Hepatocyte (in vitro differentiated cells): Measurements from ENCODE around the gene ALPG. TPM values are rescaled to one million over a fixed set of nuclear protein-coding genes. Genes with fewer than 3 reads are reported as not detected.

Experiments
- DNase-seq: peaks from one replicate; pipeline ENCODE4 v3.0.0-alpha.2; 2016; ENCODE audit warnings: low spot score
- H2AFZ ChIP-seq: fragments of 200-600 bp; sonication (generic); 2 replicates; pipeline ENCODE4 v1.6.0; 2016; ENCODE audit warnings: antibody characterized with exemption, mild to moderate bottlenecking
- H3K27ac ChIP-seq: fragments of 200-600 bp; sonication (generic); 2 replicates; pipeline ENCODE4 v1.5.1; 2016; ENCODE audit warnings: mild to moderate bottlenecking
- H3K27me3 ChIP-seq: fragments of 200-600 bp; sonication (generic); 2 replicates; pipeline ENCODE4 v1.6.1; 2016
- H3K36me3 ChIP-seq: fragments of 200-600 bp; sonication (generic); replicated peaks from 2 replicates; pipeline ENCODE4 v1.5.1; 2016; ENCODE audit warnings: low read depth; ENCODE audit not compliant: insufficient read depth
- H3K4me1 ChIP-seq: fragments of 200-600 bp; sonication (generic); 2 replicates; pipeline ENCODE4 v1.5.1; 2016; ENCODE audit warnings: mild to moderate bottlenecking, moderate library complexity; ENCODE audit not compliant: insufficient read depth
- H3K4me2 ChIP-seq: fragments of 200-600 bp; sonication (generic); 2 replicates; pipeline ENCODE4 v1.6.0; 2016
- H3K4me3 ChIP-seq: fragments of 200-600 bp; sonication (generic); 2 replicates; pipeline ENCODE4 v1.5.1; 2016; ENCODE audit warnings: mild to moderate bottlenecking
- H3K79me2 ChIP-seq: fragments of 200-600 bp; sonication (generic); 2 replicates; pipeline ENCODE4 v1.6.0; 2017; ENCODE audit warnings: mild to moderate bottlenecking
- H3K9me2 ChIP-seq: fragments of 200-600 bp; sonication (generic); replicated peaks from 2 replicates; pipeline ENCODE4 v1.6.0; 2017; ENCODE audit warnings: mild to moderate bottlenecking; ENCODE audit not compliant: insufficient read depth
- H3K9me3 ChIP-seq: fragments of 200-600 bp; sonication (generic); 2 replicates; pipeline ENCODE4 v1.5.1; 2016; ENCODE audit warnings: low read depth, mild to moderate bottlenecking
- H4K20me1 ChIP-seq: fragments of 200-600 bp; sonication (generic); 2 replicates; pipeline ENCODE4 v1.6.0; 2016; ENCODE audit warnings: mild to moderate bottlenecking; ENCODE audit not compliant: insufficient read depth, poor library complexity, severe bottlenecking
- CTCF ChIP-seq: fragments of 200-600 bp; sonication (generic); IDR thresholded peaks from 2 replicates; pipeline ENCODE4 v1.5.1; 2016; ENCODE audit warnings: antibody characterized with exemption, mild to moderate bottlenecking; ENCODE audit not compliant: poor library complexity
- EZH2 ChIP-seq: fragments of 200-600 bp; sonication (generic); IDR thresholded peaks from 2 replicates; pipeline ENCODE4 v1.6.1; 2016; ENCODE audit warnings: antibody characterized with exemption, mild to moderate bottlenecking, borderline replicate concordance
- EZH2phosphoT487 ChIP-seq: fragments of 200-600 bp; sonication (generic); IDR thresholded peaks from one replicate; pipeline ENCODE4 v1.6.1; 2018; ENCODE audit warnings: antibody characterized with exemption, mild to moderate bottlenecking, low read depth, moderate library complexity; ENCODE audit not compliant: unreplicated experiment, severe bottlenecking
- WGBS: methylation state at CpG from one replicate; pipeline ENCODE4 v1.1.6; 2016; ENCODE audit warnings: low lambda C conversion rate; ENCODE audit errors: missing lambda C conversion rate; 5-methylcytosine and 5-hydroxymethylcytosine counted together
- polyA plus RNA-seq: library from polyadenylated mRNA; unstranded; fragments of >200 nt; fragmentation: Nextera tagmentation; extraction: Ambion mirVana; gene quantifications from 2 replicates; pipeline ENCODE4 v1.2.1, GENCODE V29; 2016
- total RNA-seq: library from RNA; depleted of rRNA; stranded (reverse); fragments of >200 nt; gene quantifications from 2 replicates; pipeline ENCODE4 v1.2.3, GENCODE V29; 2014

ALPG gene
- total and polyA plus RNA-seq, 2 experiments from 2014 or later = 0.08 to 1.5 TPM

- Histone ChIP-seq H3K4me1 (no peaks in the 10 kb centered on the region), H4K20me1 (no peaks in the 10 kb centered on the region), H3K4me3 (no peak overlapping the region), H2AFZ (no peak overlapping the region), H3K27ac (no peak overlapping the region), H3K4me2 (no peak overlapping the region), H3K9me2 (no peaks in the 10 kb centered on the region), H3K27me3 (no peaks in the 10 kb centered on the region), H3K9me3 (no peaks in the 10 kb centered on the region), H3K79me2 (no peaks in the 10 kb centered on the region), H3K36me3 (no peaks in the 10 kb centered on the region)
- DNase-seq = no peak
- 86% methylated on average over 12 of the region's 12 CpGs for WGBS
- TF ChIP-seq EZH2 = no peak
- no peak for TF ChIP-seq CTCF
- no peak for TF ChIP-seq EZH2phosphoT487
Measured at GRCh38 chr2:232375164-232375563, 31.5 kb upstream of the ALPG start.

- 80% methylated on average over 4 of the region's 4 CpGs for WGBS
- H4K20me1 ChIP-seq = no peaks in the 10 kb centered on the region
- H3K4me2 ChIP-seq = no peak overlapping the region
- H3K36me3 ChIP-seq = no peaks in the 10 kb centered on the region
- TF ChIP-seq EZH2phosphoT487 = no peak
- no peak for TF ChIP-seq EZH2
- TF ChIP-seq CTCF = no peak
- H2AFZ ChIP-seq = no peak overlapping the region
- H3K9me3 ChIP-seq = no peaks in the 10 kb centered on the region
- no peak overlapping the region for H3K27ac ChIP-seq
- H3K79me2 ChIP-seq = no peaks in the 10 kb centered on the region
- no peaks in the 10 kb centered on the region for H3K4me1 ChIP-seq
- H3K27me3 ChIP-seq = no peaks in the 10 kb centered on the region
- H3K9me2 ChIP-seq = no peaks in the 10 kb centered on the region
- DNase-seq = no peak
- H3K4me3 ChIP-seq = no peak overlapping the region
Measured at GRCh38 chr2:232376260-232376659, 30.4 kb upstream of the ALPG start.

GRCh38 chr2:232376713-232377112, 29.9 kb upstream of the ALPG start:
- DNase-seq = peak; percentile 2
- Histone ChIP-seq H2AFZ (no peak overlapping the region), H3K4me2 (no peak overlapping the region), H3K27me3 (no peaks in the 10 kb centered on the region), H3K27ac (no peak overlapping the region), H3K9me2 (no peaks in the 10 kb centered on the region), H3K4me1 (no peaks in the 10 kb centered on the region), H4K20me1 (no peaks in the 10 kb centered on the region), H3K9me3 (no peaks in the 10 kb centered on the region), H3K4me3 (no peak overlapping the region), H3K79me2 (no peaks in the 10 kb centered on the region), H3K36me3 (no peaks in the 10 kb centered on the region)
- 96% methylated on average over 7 of the region's 7 CpGs for WGBS
- TF ChIP-seq EZH2 = no peak
- TF ChIP-seq EZH2phosphoT487 = no peak
- TF ChIP-seq CTCF = no peak

GRCh38 chr2:232377319-232377718, 29.3 kb upstream of the ALPG start:
- no peaks in the 10 kb centered on the region for H3K9me3 ChIP-seq
- no peaks in the 10 kb centered on the region for H4K20me1 ChIP-seq
- H2AFZ ChIP-seq = no peak overlapping the region
- no peak overlapping the region for H3K4me3 ChIP-seq
- TF ChIP-seq EZH2 = no peak
- no peak for TF ChIP-seq CTCF
- TF ChIP-seq EZH2phosphoT487 = no peak
- no peak for DNase-seq
- no peaks in the 10 kb centered on the region for H3K27me3 ChIP-seq
- 89% methylated on average over 7 of the region's 7 CpGs for WGBS
- H3K4me1 ChIP-seq = no peaks in the 10 kb centered on the region
- no peak overlapping the region for H3K27ac ChIP-seq
- no peaks in the 10 kb centered on the region for H3K79me2 ChIP-seq
- H3K9me2 ChIP-seq = no peaks in the 10 kb centered on the region
- no peak overlapping the region for H3K4me2 ChIP-seq
- no peaks in the 10 kb centered on the region for H3K36me3 ChIP-seq
